Trophoblast cell (in vitro differentiated cells and primary cell): ENCODE data around the gene RASGRP3.

Experiments used
- DNase-seq, 2 donors: peaks; one replicate each; pipeline ENCODE4 v3.0.0-alpha.2; 2016
- H2AFZ ChIP-seq: 2 replicates; pipeline ENCODE4 v1.6.1; 2013; ENCODE audit warnings: low read length, moderate library complexity, mild to moderate bottlenecking; ENCODE audit not compliant: insufficient read depth, poor library complexity
- H2AK5ac ChIP-seq: 2 replicates; pipeline ENCODE4 v1.6.1; 2013; ENCODE audit warnings: mild to moderate bottlenecking, low read length
- H2BK120ac ChIP-seq: 2 replicates; pipeline ENCODE4 v1.6.1; 2013; ENCODE audit warnings: low read length, mild to moderate bottlenecking, moderate library complexity; ENCODE audit not compliant: insufficient read depth, poor library complexity
- H2BK12ac ChIP-seq: 2 replicates; pipeline ENCODE4 v1.6.1; 2013; ENCODE audit warnings: mild to moderate bottlenecking, low read length, moderate library complexity
- H2BK5ac ChIP-seq: 2 replicates; pipeline ENCODE4 v1.6.1; 2013; ENCODE audit warnings: low read length, low read depth, moderate library complexity, mild to moderate bottlenecking; ENCODE audit not compliant: poor library complexity
- H3K14ac ChIP-seq: 2 replicates; pipeline ENCODE4 v1.6.1; 2013; ENCODE audit warnings: mild to moderate bottlenecking, low read length
- H3K18ac ChIP-seq: 2 replicates; pipeline ENCODE4 v1.6.1; 2013; ENCODE audit warnings: mild to moderate bottlenecking, low read length
- H3K23ac ChIP-seq: 2 replicates; pipeline ENCODE4 v1.6.1; 2013; ENCODE audit warnings: low read length
- H3K27ac ChIP-seq: 2 replicates; pipeline ENCODE4 v1.5.1; 2013; ENCODE audit warnings: low read depth, mild to moderate bottlenecking, inconsistent platforms, low read length, moderate library complexity
- H3K27me3 ChIP-seq: 2 replicates; pipeline ENCODE4 v1.6.1; 2013; ENCODE audit warnings: inconsistent platforms, mild to moderate bottlenecking, low read length, moderate library complexity; ENCODE audit not compliant: insufficient read depth
- H3K36me3 ChIP-seq, 2 experiments: 1 replicate in 1 of 2; 2 replicates in 1 of 2; pipeline ENCODE4 v1.6.1; 2013; ENCODE audit warnings: low read length in 2 of 2, mild to moderate bottlenecking in 2 of 2, moderate library complexity in 1 of 2; ENCODE audit not compliant: insufficient read depth in 2 of 2, control insufficient read depth in 1 of 2
- H3K4ac ChIP-seq: 2 replicates; pipeline ENCODE4 v1.6.1; 2013; ENCODE audit warnings: low read depth, mild to moderate bottlenecking, low read length, moderate library complexity
- H3K4me1 ChIP-seq, 2 experiments: 1 replicate in 1 of 2; 2 replicates in 1 of 2; pipeline ENCODE4 v1.6.1; 2013; ENCODE audit warnings: low read length in 2 of 2, mild to moderate bottlenecking in 2 of 2, moderate library complexity in 1 of 2; ENCODE audit not compliant: insufficient read depth in 2 of 2, control insufficient read depth in 1 of 2
- H3K4me2 ChIP-seq: 2 replicates; pipeline ENCODE4 v1.6.1; 2013; ENCODE audit warnings: inconsistent platforms, mild to moderate bottlenecking, low read length, moderate library complexity
- H3K4me3 ChIP-seq: 2 replicates; pipeline ENCODE4 v1.5.1; 2013; ENCODE audit warnings: mild to moderate bottlenecking, low read depth, low read length, inconsistent platforms
- H3K79me1 ChIP-seq: one replicate; pipeline ENCODE4 v1.6.1; 2013; ENCODE audit warnings: low read length
- H3K79me2 ChIP-seq: 2 replicates; pipeline ENCODE4 v1.6.1; 2013; ENCODE audit warnings: low read length, mild to moderate bottlenecking; ENCODE audit not compliant: control insufficient read depth, insufficient read depth, poor library complexity
- H3K9ac ChIP-seq: 2 replicates; pipeline ENCODE4 v1.6.1; 2013; ENCODE audit warnings: mild to moderate bottlenecking, low read length
- H3K9me3 ChIP-seq: 2 replicates; pipeline ENCODE4 v1.6.1; 2013; ENCODE audit warnings: low read depth, mild to moderate bottlenecking, control low read depth, inconsistent platforms, low read length; ENCODE audit not compliant: insufficient read depth
- H4K12ac ChIP-seq: 2 replicates; pipeline ENCODE4 v1.6.1; 2013; ENCODE audit warnings: low read depth, mild to moderate bottlenecking, low read length, moderate library complexity
- H4K8ac ChIP-seq: 2 replicates; pipeline ENCODE4 v1.6.1; 2013; ENCODE audit warnings: low read depth, mild to moderate bottlenecking, low read length, moderate library complexity
- H4K91ac ChIP-seq: one replicate; pipeline ENCODE4 v1.6.1; 2013; ENCODE audit warnings: low read depth, mild to moderate bottlenecking, low read length, moderate library complexity
- WGBS: extraction: QIAGEN DNeasy Blood & Tissue Kit; methylation state at CpG from one replicate; pipeline ENCODE4 v1.1.7; 2013; ENCODE audit warnings: missing lambda C conversion rate; ENCODE audit not compliant: insufficient read length, insufficient coverage; ENCODE audit errors: extremely low coverage; 5-methylcytosine and 5-hydroxymethylcytosine counted together

RASGRP3 gene

GRCh38 chr2:33561872-33562271 is 85.4 kb downstream of the RASGRP3 start:
- Histone ChIP-seq H3K79me2 (no peaks in the 10 kb centered on the region), H3K9ac (no peak overlapping the region), H3K27me3 (no peaks in the 10 kb centered on the region), H2AFZ (no peak overlapping the region), H3K18ac (no peak overlapping the region), H2BK120ac (no peak overlapping the region), H2AK5ac (no peak overlapping the region), H4K91ac (no peak overlapping the region), H2BK12ac (no peak overlapping the region), H3K4ac (no peak overlapping the region), H3K9me3 (no peaks in the 10 kb centered on the region), H3K27ac (no peak overlapping the region), H4K8ac (no peak overlapping the region), H3K14ac (no peak overlapping the region), H3K4me3 (no peak overlapping the region), H3K79me1 (no peaks in the 10 kb centered on the region), H3K23ac (no peak overlapping the region), H2BK5ac (no peak overlapping the region), H3K4me1 (peaks cover 0 to 2% of the 10 kb centered on the region in 2 experiments), H3K4me2 (no peak overlapping the region), H4K12ac (no peak overlapping the region), H3K36me3 (no peaks in the 10 kb centered on the region)
- DNase-seq = no peak

GRCh38 chr2:33570681-33571080 is 94.2 kb downstream of the RASGRP3 start:
- no peak overlapping the region for H2BK5ac ChIP-seq
- H3K23ac ChIP-seq = no peak overlapping the region
- H3K27ac ChIP-seq = no peak overlapping the region
- no peak for DNase-seq
- H3K9ac ChIP-seq = no peak overlapping the region
- H2AFZ ChIP-seq = no peak overlapping the region
- no peak overlapping the region for H2BK12ac ChIP-seq
- WGBS = no CpG with 5 or more reads among the region's 2 CpGs
- H4K8ac ChIP-seq = no peak overlapping the region
- H3K9me3 ChIP-seq = no peaks in the 10 kb centered on the region
- H4K91ac ChIP-seq = no peak overlapping the region
- no peak overlapping the region for H4K12ac ChIP-seq
- no peak overlapping the region for H2BK120ac ChIP-seq
- H3K4me2 ChIP-seq = no peak overlapping the region
- no peak overlapping the region for H3K4me3 ChIP-seq
- H2AK5ac ChIP-seq = no peak overlapping the region
- H3K79me1 ChIP-seq = no peaks in the 10 kb centered on the region
- H3K14ac ChIP-seq = no peak overlapping the region
- no peaks in the 10 kb centered on the region for H3K4me1 ChIP-seq
- no peaks in the 10 kb centered on the region for H3K36me3 ChIP-seq
- no peaks in the 10 kb centered on the region for H3K27me3 ChIP-seq
- H3K18ac ChIP-seq = no peak overlapping the region
- H3K79me2 ChIP-seq = peaks cover 2% of the 10 kb centered on the region
- no peak overlapping the region for H3K4ac ChIP-seq

GRCh38 chr2:33573657-33574056 is 97.2 kb downstream of the RASGRP3 start:
- Histone ChIP-seq H2AFZ (no peak overlapping the region), H3K14ac (no peak overlapping the region), H4K12ac (no peak overlapping the region), H3K18ac (no peak overlapping the region), H4K8ac (no peak overlapping the region), H2BK5ac (no peak overlapping the region), H3K4me1 (no peaks in the 10 kb centered on the region), H3K4ac (no peak overlapping the region), H3K4me3 (no peak overlapping the region), H3K36me3 (peaks cover 0 to 2% of the 10 kb centered on the region in 2 experiments), H3K9me3 (no peaks in the 10 kb centered on the region), H3K27ac (no peak overlapping the region), H3K9ac (no peak overlapping the region), H2BK120ac (no peak overlapping the region), H3K27me3 (no peaks in the 10 kb centered on the region), H3K4me2 (no peak overlapping the region), H3K79me2 (no peaks in the 10 kb centered on the region), H2BK12ac (no peak overlapping the region), H3K23ac (no peak overlapping the region), H3K79me1 (no peaks in the 10 kb centered on the region), H4K91ac (no peak overlapping the region), H2AK5ac (no peak overlapping the region)
- no peak for DNase-seq
- WGBS = no CpG with 5 or more reads among the region's 6 CpGs

- Histone ChIP-seq H3K4me2 (no peak overlapping the region), H3K23ac (no peak overlapping the region), H3K27ac (no peak overlapping the region), H4K8ac (no peak overlapping the region), H4K12ac (no peak overlapping the region), H3K36me3 (peaks cover 0 to 2% of the 10 kb centered on the region in 2 experiments), H2BK120ac (no peak overlapping the region), H2BK12ac (no peak overlapping the region), H3K79me1 (no peaks in the 10 kb centered on the region), H2AK5ac (no peak overlapping the region), H2AFZ (no peak overlapping the region), H3K4ac (no peak overlapping the region), H3K4me3 (no peak overlapping the region), H3K9me3 (no peaks in the 10 kb centered on the region), H3K4me1 (no peaks in the 10 kb centered on the region), H3K9ac (no peak overlapping the region), H4K91ac (no peak overlapping the region), H3K79me2 (no peaks in the 10 kb centered on the region), H3K27me3 (no peaks in the 10 kb centered on the region), H3K18ac (no peak overlapping the region), H2BK5ac (no peak overlapping the region), H3K14ac (no peak overlapping the region)
- no peak for DNase-seq
- WGBS = no CpG with 5 or more reads among the region's 8 CpGs
Observed at GRCh38 chr2:33577084-33577483, 100.6 kb downstream of the RASGRP3 start.
